MM.1S (cell line): ENCODE measurements around the gene ANKRD12.

ENCODE experiments used
- DNase-seq: peaks from one replicate; pipeline ENCODE4 v3.0.0-alpha.2; 2015
- H2AFZ ChIP-seq: fragments of 300-600 bp; sonication (generic); 2 replicates; pipeline ENCODE4 v1.6.0; 2016; ENCODE audit warnings: antibody characterized with exemption, low read length
- H3F3A ChIP-seq: fragments of 300-600 bp; sonication (generic); 2 replicates; pipeline ENCODE4 v1.6.1; 2016; ENCODE audit warnings: mild to moderate bottlenecking, antibody characterized with exemption, low read length, moderate library complexity, mixed read lengths; ENCODE audit not compliant: insufficient read depth
- H3K27ac ChIP-seq: fragments of 300-600 bp; sonication (generic); 2 replicates; pipeline ENCODE4 v1.5.1; 2016; ENCODE audit warnings: mild to moderate bottlenecking, low read length
- H3K27me3 ChIP-seq: fragments of 300-600 bp; sonication (generic); replicated peaks from 2 replicates; pipeline ENCODE4 v1.6.0; 2016; ENCODE audit warnings: low read length; ENCODE audit not compliant: insufficient read depth
- H3K36me3 ChIP-seq: fragments of 300-600 bp; sonication (generic); replicated peaks from 2 replicates; pipeline ENCODE4 v1.6.1; 2016; ENCODE audit warnings: mild to moderate bottlenecking, low read length, mixed read lengths; ENCODE audit not compliant: insufficient read depth
- H3K4me1 ChIP-seq: fragments of 300-600 bp; sonication (generic); 2 replicates; pipeline ENCODE4 v1.6.1; 2016; ENCODE audit warnings: low read length, mixed read lengths
- H3K4me2 ChIP-seq: fragments of 300-600 bp; sonication (generic); 2 replicates; pipeline ENCODE4 v1.6.0; 2016; ENCODE audit warnings: low read depth, low read length
- H3K4me3 ChIP-seq: fragments of 300-600 bp; sonication (generic); 2 replicates; pipeline ENCODE4 v1.5.1; 2016; ENCODE audit warnings: low read length, mixed read lengths
- H3K79me2 ChIP-seq: fragments of 300-600 bp; sonication (generic); 2 replicates; pipeline ENCODE4 v1.6.1; 2016; ENCODE audit warnings: mixed run types, low read length, mixed read lengths
- H3K9ac ChIP-seq: fragments of 300-600 bp; sonication (generic); 2 replicates; pipeline ENCODE4 v1.6.1; 2016; ENCODE audit warnings: low read length, mixed read lengths
- H3K9me2 ChIP-seq: fragments of 300-600 bp; sonication (generic); replicated peaks from 2 replicates; pipeline ENCODE4 v1.6.1; 2016; ENCODE audit warnings: mild to moderate bottlenecking, low read length, mixed read lengths; ENCODE audit not compliant: insufficient read depth
- H3K9me3 ChIP-seq: fragments of 300-600 bp; sonication (generic); replicated peaks from 2 replicates; pipeline ENCODE4 v1.6.1; 2016; ENCODE audit warnings: mild to moderate bottlenecking, low read length, mixed read lengths; ENCODE audit not compliant: insufficient read depth
- H4K20me1 ChIP-seq: fragments of 300-600 bp; sonication (generic); 2 replicates; pipeline ENCODE4 v1.6.1; 2016; ENCODE audit warnings: mild to moderate bottlenecking, low read length, moderate library complexity, mixed read lengths; ENCODE audit not compliant: insufficient read depth
- CTCF ChIP-seq: fragments of 300-600 bp; sonication (generic); IDR thresholded peaks from 2 replicates; pipeline ENCODE4 v1.5.1; 2016; ENCODE audit warnings: antibody characterized with exemption, low read length, mixed read lengths
- EZH2 ChIP-seq: fragments of 300-600 bp; sonication (generic); optimal IDR thresholded peaks from 2 replicates; pipeline ENCODE3; 2017; ENCODE audit warnings: low read depth, mild to moderate bottlenecking, antibody characterized with exemption, low read length, mixed read lengths
- EZH2phosphoT487 ChIP-seq: fragments of 300-600 bp; sonication (generic); IDR thresholded peaks from 2 replicates; pipeline ENCODE4 v1.6.1; 2018; ENCODE audit warnings: antibody characterized with exemption, low read length

ANKRD12 gene

GRCh38 chr18:9289698-9290097 is 153.1 kb downstream of the ANKRD12 start:
- no peak overlapping the region for H3K4me3 ChIP-seq
- TF ChIP-seq EZH2 (no peak), CTCF (no peak), EZH2phosphoT487 (no peak)

GRCh38 chr18:9290156-9290555 is 153.6 kb downstream of the ANKRD12 start:
- Histone ChIP-seq H3K27ac (no peak overlapping the region), H3K36me3 (no peaks in the 10 kb centered on the region), H3K9me2 (no peaks in the 10 kb centered on the region), H3K4me1 (no peaks in the 10 kb centered on the region), H3K9me3 (no peaks in the 10 kb centered on the region), H3K9ac (no peak overlapping the region), H3K79me2 (no peaks in the 10 kb centered on the region), H2AFZ (no peak overlapping the region), H4K20me1 (no peaks in the 10 kb centered on the region; the same call in 1 of the 2 replicates), H3K4me2 (no peak overlapping the region), H3K4me3 (no peak overlapping the region), H3K27me3 (no peaks in the 10 kb centered on the region), H3F3A (peaks cover 19% of the 10 kb centered on the region; the same call in 1 of the 2 replicates)
- no peak for DNase-seq
- TF ChIP-seq EZH2phosphoT487, result no peak
- TF ChIP-seq EZH2, result no peak
- no peak for TF ChIP-seq CTCF

More at GRCh38 chr18:9289698-9290097, 153.1 kb downstream of the ANKRD12 start:
- Histone ChIP-seq H3K4me1 (no peaks in the 10 kb centered on the region), H3K27me3 (no peaks in the 10 kb centered on the region), H3K4me2 (no peak overlapping the region), H3K9ac (no peak overlapping the region), H4K20me1 (no peaks in the 10 kb centered on the region; the same call in 1 of the 2 replicates), H3K27ac (no peak overlapping the region), H2AFZ (no peak overlapping the region), H3F3A (peaks cover 19% of the 10 kb centered on the region; the same call in 1 of the 2 replicates), H3K36me3 (no peaks in the 10 kb centered on the region), H3K79me2 (no peaks in the 10 kb centered on the region), H3K9me3 (no peaks in the 10 kb centered on the region), H3K9me2 (no peaks in the 10 kb centered on the region)
- no peak for DNase-seq

- H3K4me3 ChIP-seq, result no peak overlapping the region
- no peaks in the 10 kb centered on the region for H3K79me2 ChIP-seq
- H3K9ac ChIP-seq, result no peak overlapping the region
- no peaks in the 10 kb centered on the region for H3K36me3 ChIP-seq
- no peaks in the 10 kb centered on the region; the same call in 1 of the 2 replicates for H4K20me1 ChIP-seq
- H3K4me2 ChIP-seq, result no peak overlapping the region
- no peaks in the 10 kb centered on the region for H3K9me2 ChIP-seq
- no peaks in the 10 kb centered on the region for H3K4me1 ChIP-seq
- no peak overlapping the region for H2AFZ ChIP-seq
- H3K27me3 ChIP-seq, result no peaks in the 10 kb centered on the region
- no peak overlapping the region for H3K27ac ChIP-seq
- no peak for TF ChIP-seq EZH2
- no peak for TF ChIP-seq EZH2phosphoT487
- no peak for TF ChIP-seq CTCF
- no peak for DNase-seq
- H3K9me3 ChIP-seq, result no peaks in the 10 kb centered on the region
- 0 out of 2 replicates have a peak, but pooled peaks cover 3% of the 10 kb centered on the region for H3F3A ChIP-seq
Measured at GRCh38 chr18:9292047-9292446, 155.5 kb downstream of the ANKRD12 start.
